ENCODE measurements around the gene GABRA5.
A peak's percentile ranks its signal among the peaks of the same experiment; 100 is the strongest.

DNA sequence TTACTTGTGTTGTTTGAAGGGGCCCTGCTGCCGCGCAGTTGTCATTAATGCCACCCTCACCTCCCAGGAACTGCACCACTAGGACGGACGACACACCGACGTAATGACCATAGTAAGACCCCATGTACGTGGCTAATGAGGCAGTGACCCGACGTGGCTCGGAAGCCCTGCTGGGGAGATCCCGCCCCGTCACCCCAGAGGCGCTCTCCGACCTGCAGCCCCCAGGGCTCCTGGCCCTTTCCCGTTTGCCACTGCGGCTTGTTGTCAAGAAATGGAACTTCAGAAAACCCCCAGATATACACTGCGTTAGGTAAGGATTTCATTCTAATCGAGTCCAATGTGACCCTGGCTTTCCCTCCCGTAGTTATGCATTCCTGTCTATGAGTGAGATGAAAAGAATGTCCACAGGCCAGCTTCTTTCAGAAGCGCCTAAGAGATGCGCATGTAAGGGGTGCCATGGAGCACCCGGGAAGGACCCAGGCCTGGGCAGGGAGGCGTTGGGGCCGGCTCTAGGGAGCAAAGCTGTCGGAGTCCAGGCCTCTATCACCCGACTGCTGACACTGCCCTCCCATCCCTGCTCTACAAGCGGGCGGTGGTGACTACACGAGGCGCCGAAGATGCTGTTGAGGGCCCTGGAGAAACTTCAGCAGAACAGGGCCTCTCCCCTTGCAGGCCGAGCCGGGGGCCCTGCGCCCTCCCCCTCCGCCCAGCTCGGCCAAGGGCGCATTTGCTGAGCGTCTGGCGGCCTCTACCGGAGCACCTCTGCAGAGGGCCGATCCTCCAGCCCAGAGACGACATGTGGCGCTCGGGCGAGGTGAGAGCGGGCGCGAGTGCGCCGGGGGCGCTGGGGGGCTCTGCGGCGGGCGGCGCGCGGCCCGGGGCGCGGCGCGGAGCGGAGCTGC lies at the start of gene GABRA5:
- TF ChIP-seq NANOG (IDR thresholded peaks at IDR 0.05; ENCODE audit: insufficient read depth, low read depth, low read length, poor library complexity, severe bottlenecking) (no peak), SIN3A (conservative IDR thresholded peaks at IDR 0.05 in 1 of 2, IDR thresholded peaks at IDR 0.05 in 1 of 2; ENCODE audit: low read depth in 1 of 2, low read length in 2 of 2) (peak in 1 of 2 experiments; percentile 58; a peak in 1 of 4 replicates), GTF2F1 (IDR thresholded peaks at IDR 0.05; ENCODE audit: borderline replicate concordance, low read depth, low read length) (no peak), EZH2 (IDR thresholded peaks at IDR 0.05; ENCODE audit: low read depth, low read length, severe bottlenecking) (no peak), RBBP5 (IDR thresholded peaks at IDR 0.05; ENCODE audit: borderline replicate concordance, low read depth, low read length) (0 out of 2 replicates have a peak, but pooled peaks have one; percentile 1), TBP (IDR thresholded peaks at IDR 0.05; ENCODE audit: low read depth, low read length) (no peak), POLR2A (IDR thresholded peaks at IDR 0.05; ENCODE audit: control extremely low read depth in 1 of 2, low read depth in 2 of 2, low read length in 2 of 2) (no peak), JUN (IDR thresholded peaks at IDR 0.05; ENCODE audit: low read depth, low read length) (no peak), CREB1 (IDR thresholded peaks at IDR 0.05) (no peak; the same call in 1 of the 2 replicates), RFX5 (IDR thresholded peaks at IDR 0.05; ENCODE audit: borderline replicate concordance, low read depth, low read length) (no peak), CEBPB (IDR thresholded peaks at IDR 0.05; ENCODE audit: low read depth, low read length) (no peak)
- TF ChIP-seq, protein P1, sequence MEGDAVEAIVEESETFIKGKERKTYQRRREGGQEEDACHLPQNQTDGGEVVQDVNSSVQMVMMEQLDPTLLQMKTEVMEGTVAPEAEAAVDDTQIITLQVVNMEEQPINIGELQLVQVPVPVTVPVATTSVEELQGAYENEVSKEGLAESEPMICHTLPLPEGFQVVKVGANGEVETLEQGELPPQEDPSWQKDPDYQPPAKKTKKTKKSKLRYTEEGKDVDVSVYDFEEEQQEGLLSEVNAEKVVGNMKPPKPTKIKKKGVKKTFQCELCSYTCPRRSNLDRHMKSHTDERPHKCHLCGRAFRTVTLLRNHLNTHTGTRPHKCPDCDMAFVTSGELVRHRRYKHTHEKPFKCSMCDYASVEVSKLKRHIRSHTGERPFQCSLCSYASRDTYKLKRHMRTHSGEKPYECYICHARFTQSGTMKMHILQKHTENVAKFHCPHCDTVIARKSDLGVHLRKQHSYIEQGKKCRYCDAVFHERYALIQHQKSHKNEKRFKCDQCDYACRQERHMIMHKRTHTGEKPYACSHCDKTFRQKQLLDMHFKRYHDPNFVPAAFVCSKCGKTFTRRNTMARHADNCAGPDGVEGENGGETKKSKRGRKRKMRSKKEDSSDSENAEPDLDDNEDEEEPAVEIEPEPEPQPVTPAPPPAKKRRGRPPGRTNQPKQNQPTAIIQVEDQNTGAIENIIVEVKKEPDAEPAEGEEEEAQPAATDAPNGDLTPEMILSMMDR (IDR thresholded peaks at IDR 0.05; ENCODE audit: control extremely low read depth in 1 of 3, insufficient read depth in 1 of 3, low read depth in 1 of 3, low read length in 3 of 3) = peak; percentile 60 to 74 (median 63)

Data from H1 (cell line).